GM10266 (cell line): Measurements from ENCODE around the gene KAT6B.

Source experiments
- DNase-seq: peaks from one replicate; pipeline ENCODE4 v3.0.0; 2012; ENCODE audit errors: extremely low spot score
- TF ChIP-seq, protein P1 (sequence below): IDR thresholded peaks from 2 replicates; pipeline ENCODE4 v1.5.1; 2012; ENCODE audit warnings: mild to moderate bottlenecking, low read depth; ENCODE audit not compliant: control insufficient read depth, insufficient read depth; ENCODE audit errors: missing control alignments

The KAT6B gene

GRCh38 chr10:74969093-74969492 lies 142.7 kb downstream of the KAT6B start:
- no peak for DNase-seq
- TF ChIP-seq, protein P1, sequence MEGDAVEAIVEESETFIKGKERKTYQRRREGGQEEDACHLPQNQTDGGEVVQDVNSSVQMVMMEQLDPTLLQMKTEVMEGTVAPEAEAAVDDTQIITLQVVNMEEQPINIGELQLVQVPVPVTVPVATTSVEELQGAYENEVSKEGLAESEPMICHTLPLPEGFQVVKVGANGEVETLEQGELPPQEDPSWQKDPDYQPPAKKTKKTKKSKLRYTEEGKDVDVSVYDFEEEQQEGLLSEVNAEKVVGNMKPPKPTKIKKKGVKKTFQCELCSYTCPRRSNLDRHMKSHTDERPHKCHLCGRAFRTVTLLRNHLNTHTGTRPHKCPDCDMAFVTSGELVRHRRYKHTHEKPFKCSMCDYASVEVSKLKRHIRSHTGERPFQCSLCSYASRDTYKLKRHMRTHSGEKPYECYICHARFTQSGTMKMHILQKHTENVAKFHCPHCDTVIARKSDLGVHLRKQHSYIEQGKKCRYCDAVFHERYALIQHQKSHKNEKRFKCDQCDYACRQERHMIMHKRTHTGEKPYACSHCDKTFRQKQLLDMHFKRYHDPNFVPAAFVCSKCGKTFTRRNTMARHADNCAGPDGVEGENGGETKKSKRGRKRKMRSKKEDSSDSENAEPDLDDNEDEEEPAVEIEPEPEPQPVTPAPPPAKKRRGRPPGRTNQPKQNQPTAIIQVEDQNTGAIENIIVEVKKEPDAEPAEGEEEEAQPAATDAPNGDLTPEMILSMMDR = no peak

GRCh38 chr10:74969530-74969929 lies 143.1 kb downstream of the KAT6B start:
- DNase-seq = no peak
- TF ChIP-seq, protein P1 = no peak

GRCh38 chr10:74973741-74974392 lies 147.5 kb downstream of the KAT6B start:
- TF ChIP-seq, protein P1 = no peak
- DNase-seq = no peak

- no peak for DNase-seq
- TF ChIP-seq, protein P1 = peak; percentile 19
These were observed 149.4 kb downstream of the KAT6B start for GRCh38 chr10:74975758-74976157.

- TF ChIP-seq, protein P1 = no peak
These were observed 150.2 kb downstream of the KAT6B start for GRCh38 chr10:74976565-74976964.

DNA sequence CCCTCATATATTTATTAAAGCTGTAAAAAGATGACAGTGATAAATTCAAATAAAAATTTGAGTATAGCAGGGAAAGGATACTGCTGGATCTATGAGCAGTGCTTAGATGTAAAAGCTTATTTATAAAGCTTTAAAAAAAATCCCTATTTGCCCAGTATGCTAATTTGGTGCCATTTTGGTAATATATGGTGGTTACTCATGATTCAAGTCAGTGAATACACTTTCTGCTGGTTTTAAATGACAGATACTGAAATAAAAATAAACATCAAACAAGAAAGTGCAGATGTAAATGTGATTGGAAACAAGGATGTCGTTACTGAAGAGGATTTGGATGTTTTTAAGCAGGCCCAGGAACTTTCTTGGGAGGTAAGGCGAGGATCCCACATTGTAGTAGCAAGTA lies 150.7 kb downstream of the KAT6B start:
- TF ChIP-seq, protein P1 = no peak
- DNase-seq = peak; percentile 15

More at GRCh38 chr10:74976565-74976964, 150.2 kb downstream of the KAT6B start:
- DNase-seq = no peak
